Duodenal mucosa (tissue), 2 donors: ENCODE data around the gene KLC1.

Experiments
- H3K27ac ChIP-seq: one replicate; pipeline ENCODE4 v1.7.0; 2013; ENCODE audit warnings: low read depth, low read length
- H3K27me3 ChIP-seq, 2 donors: one replicate each; pipeline ENCODE4 v1.7.0; 2013; ENCODE audit warnings: low read length in 2 of 2, control low read depth in 1 of 2; ENCODE audit not compliant: insufficient read depth in 2 of 2, control insufficient read depth in 1 of 2
- H3K36me3 ChIP-seq, 2 donors: one replicate each; pipeline ENCODE4 v1.7.0; 2013; ENCODE audit warnings: low read length in 2 of 2, control low read depth in 1 of 2; ENCODE audit not compliant: insufficient read depth in 2 of 2, control insufficient read depth in 1 of 2
- H3K4me1 ChIP-seq, 2 donors: one replicate each; pipeline ENCODE4 v1.7.0; 2013; ENCODE audit warnings: low read length in 2 of 2, control low read depth in 1 of 2; ENCODE audit not compliant: insufficient read depth in 2 of 2, control insufficient read depth in 1 of 2
- H3K4me3 ChIP-seq, 2 donors: one replicate each; pipeline ENCODE4 v1.7.0; 2013; ENCODE audit warnings: low read length in 2 of 2, low read depth in 1 of 2
- H3K9ac ChIP-seq, 2 donors: one replicate each; pipeline ENCODE4 v1.7.0; 2013; ENCODE audit warnings: low read length in 2 of 2, low read depth in 1 of 2
- H3K9me3 ChIP-seq, 2 donors: one replicate each; pipeline ENCODE4 v1.7.0; 2013; ENCODE audit warnings: low read length in 2 of 2, control low read depth in 1 of 2; ENCODE audit not compliant: control insufficient read depth in 1 of 2

Gene KLC1

GRCh38 chr14:103700753-103701490 lies 71.9 kb downstream of the KLC1 start:
- H3K4me1 ChIP-seq, result peaks cover 11 to 19% of the 10 kb centered on the region in 2 donors
- H3K27ac ChIP-seq, result no peak overlapping the region
- H3K9ac ChIP-seq, result no peak overlapping the region
- H3K4me3 ChIP-seq, result no peak overlapping the region
- H3K36me3 ChIP-seq, result peaks cover 13 to 61% of the 10 kb centered on the region in 2 donors
- H3K27me3 ChIP-seq, result no peaks in the 10 kb centered on the region
- H3K9me3 ChIP-seq, result no peaks in the 10 kb centered on the region

DNA sequence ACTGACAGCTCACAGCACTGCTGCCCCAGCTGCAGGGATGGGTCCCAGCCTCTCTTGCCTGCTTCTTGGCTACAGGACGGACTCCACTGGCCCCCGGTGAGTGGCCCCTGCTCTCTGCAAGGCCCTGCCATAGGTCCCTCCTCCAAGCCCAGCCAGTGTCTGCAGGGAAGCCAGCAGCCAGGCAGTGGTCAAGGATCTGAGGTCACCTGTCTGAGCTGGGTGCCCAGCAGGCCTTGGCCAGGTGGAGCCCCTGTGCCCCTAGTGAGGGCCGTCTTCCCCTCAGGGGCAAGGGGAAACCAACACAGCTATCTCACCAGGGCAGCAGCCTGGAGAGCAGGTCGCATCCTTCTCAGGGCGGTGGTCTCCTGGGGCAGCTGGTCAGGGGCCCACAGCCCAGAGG lies 73.1 kb downstream of the KLC1 start:
- H3K27me3 ChIP-seq, result no peaks in the 10 kb centered on the region
- no peak overlapping the region for H3K9ac ChIP-seq
- no peak overlapping the region for H3K27ac ChIP-seq
- H3K4me1 ChIP-seq, result peaks cover 9 to 11% of the 10 kb centered on the region in 2 donors
- no peaks in the 10 kb centered on the region for H3K9me3 ChIP-seq
- H3K4me3 ChIP-seq, result no peak overlapping the region
- peaks cover 9 to 66% of the 10 kb centered on the region in 2 donors for H3K36me3 ChIP-seq

DNA sequence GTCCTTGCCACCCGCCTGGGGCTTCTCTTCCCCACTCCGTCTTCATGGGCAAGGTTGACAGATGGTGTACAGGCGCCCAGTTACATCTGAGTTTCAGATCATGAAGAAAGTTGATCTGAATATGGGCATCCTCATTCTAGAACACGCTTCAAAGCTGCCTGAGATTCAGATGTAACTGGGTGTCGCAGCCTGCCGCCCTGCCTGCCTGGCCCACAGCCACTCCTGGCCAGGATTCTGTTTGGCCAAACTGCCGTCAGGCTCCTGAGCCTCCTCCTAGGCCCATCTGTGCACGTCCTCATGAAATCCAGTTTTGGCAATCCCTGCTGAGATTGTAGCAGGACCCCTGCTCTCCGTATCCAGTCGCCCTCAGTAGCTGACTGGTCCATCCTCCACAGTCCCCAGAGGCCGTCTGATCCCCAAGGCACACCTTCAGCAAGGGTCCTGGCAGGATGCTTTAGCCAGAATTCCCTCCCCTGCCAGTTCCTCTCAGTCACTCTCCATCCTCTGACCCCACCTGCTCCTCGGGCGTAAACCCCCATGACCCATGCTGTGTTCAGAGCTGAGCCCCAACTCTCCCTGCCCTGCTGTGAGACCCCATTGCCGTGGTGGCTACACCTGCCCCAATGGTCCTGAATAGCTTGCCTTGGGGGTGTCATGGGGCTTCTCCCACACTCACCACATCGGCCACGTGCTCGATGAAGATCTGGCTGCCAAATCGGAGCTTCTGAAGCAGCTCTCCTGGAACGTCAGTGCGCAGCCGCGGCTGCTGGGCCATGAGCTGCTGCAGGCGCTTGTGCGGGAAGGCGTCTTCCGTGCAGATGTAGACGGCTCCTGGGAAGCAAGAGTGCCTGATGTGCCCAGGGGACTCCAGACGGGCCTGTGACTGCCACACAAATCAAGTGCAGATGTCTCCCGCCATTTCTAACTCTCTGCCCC lies 73.8 kb downstream of the KLC1 start:
- no peaks in the 10 kb centered on the region for H3K27me3 ChIP-seq
- no peaks in the 10 kb centered on the region for H3K9me3 ChIP-seq
- no peak overlapping the region for H3K4me3 ChIP-seq
- H3K4me1 ChIP-seq, result peaks cover 5 to 10% of the 10 kb centered on the region in 2 donors
- no peak overlapping the region for H3K9ac ChIP-seq
- H3K27ac ChIP-seq, result no peak overlapping the region
- peaks cover 5 to 68% of the 10 kb centered on the region in 2 donors for H3K36me3 ChIP-seq

- H3K27ac ChIP-seq, result no peak overlapping the region
- H3K36me3 ChIP-seq, result peaks cover 5 to 76% of the 10 kb centered on the region in 2 donors
- H3K4me1 ChIP-seq, result peaks cover 0 to 1% of the 10 kb centered on the region in 2 donors
- no peak overlapping the region for H3K4me3 ChIP-seq
- no peaks in the 10 kb centered on the region for H3K9me3 ChIP-seq
- H3K27me3 ChIP-seq, result no peaks in the 10 kb centered on the region
- no peak overlapping the region for H3K9ac ChIP-seq
These were observed 74.7 kb downstream of the KLC1 start for GRCh38 chr14:103703433-103704385.

DNA sequence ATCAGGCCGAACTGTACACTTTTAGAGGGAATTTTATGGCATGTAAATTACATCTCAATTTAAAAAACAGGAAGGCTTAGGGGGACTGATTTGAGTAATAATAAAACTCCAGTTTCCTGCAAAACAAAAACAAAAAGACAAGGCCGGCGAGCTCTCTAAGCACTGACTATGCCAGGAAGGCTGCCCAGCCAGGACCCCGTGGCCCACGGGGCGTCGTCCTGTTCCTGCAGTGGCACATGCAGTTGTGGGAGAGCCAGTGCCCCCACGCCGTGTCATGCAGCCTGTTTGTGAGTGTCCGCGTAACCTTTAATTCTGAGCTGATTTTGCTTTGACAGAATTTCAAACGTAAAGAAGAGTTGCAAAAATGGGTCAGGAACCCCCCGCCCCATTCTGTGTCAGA lies 75.7 kb downstream of the KLC1 start:
- no peaks in the 10 kb centered on the region for H3K9me3 ChIP-seq
- no peak overlapping the region for H3K27ac ChIP-seq
- H3K4me3 ChIP-seq, result no peak overlapping the region
- no peaks in the 10 kb centered on the region for H3K4me1 ChIP-seq
- no peaks in the 10 kb centered on the region for H3K27me3 ChIP-seq
- peaks cover 5 to 75% of the 10 kb centered on the region in 2 donors for H3K36me3 ChIP-seq
- H3K9ac ChIP-seq, result no peak overlapping the region

GRCh38 chr14:103705118-103705503 lies 76.1 kb downstream of the KLC1 start:
- Histone ChIP-seq H3K9ac (no peak overlapping the region), H3K36me3 (peaks cover 5 to 71% of the 10 kb centered on the region in 2 donors), H3K4me1 (peaks cover 0 to 1% of the 10 kb centered on the region in 2 donors), H3K4me3 (no peak overlapping the region), H3K27me3 (no peaks in the 10 kb centered on the region), H3K27ac (no peak overlapping the region), H3K9me3 (no peaks in the 10 kb centered on the region)

DNA sequence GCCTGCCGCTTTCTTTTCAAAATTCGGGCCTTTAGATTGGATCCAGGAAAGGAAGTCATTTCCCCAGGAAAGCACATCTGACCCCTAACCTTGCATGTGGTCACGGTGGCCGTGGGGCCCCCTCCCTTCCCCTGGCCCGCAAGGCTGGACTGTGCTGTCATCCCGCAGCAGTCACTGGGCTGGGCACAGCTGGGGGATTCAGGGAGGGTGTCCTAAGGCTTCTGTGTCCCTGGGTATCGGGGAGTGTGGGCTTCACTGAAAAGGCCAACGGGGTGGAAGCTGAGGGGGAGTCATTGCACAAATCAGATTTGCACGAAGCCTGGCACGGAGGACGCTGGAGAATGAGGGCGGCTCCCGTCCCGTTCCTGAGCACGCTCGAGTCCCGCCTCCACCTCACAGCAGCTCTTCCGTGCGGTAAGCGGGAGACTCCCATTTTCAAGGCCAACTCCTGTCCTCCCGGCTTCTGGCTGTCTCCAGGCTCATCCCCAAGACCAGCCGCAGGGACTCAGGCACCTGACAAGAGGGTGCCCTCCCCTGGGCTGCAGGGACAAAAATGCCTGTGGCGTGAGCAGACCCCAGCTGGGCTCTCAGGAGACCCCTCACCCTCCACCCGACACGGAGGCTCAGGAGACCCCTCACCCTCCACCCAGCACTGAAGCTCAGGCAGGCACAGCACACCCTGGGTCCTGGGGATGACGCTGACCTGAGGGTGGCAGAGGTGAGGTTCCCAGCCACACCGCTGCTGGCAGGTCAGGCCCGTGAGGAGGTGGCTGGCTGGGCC lies 76.7 kb downstream of the KLC1 start:
- Histone ChIP-seq H3K27me3 (no peaks in the 10 kb centered on the region), H3K4me3 (no peak overlapping the region), H3K9me3 (no peaks in the 10 kb centered on the region), H3K4me1 (peaks cover 2 to 3% of the 10 kb centered on the region in 2 donors), H3K36me3 (peaks cover 5 to 69% of the 10 kb centered on the region in 2 donors), H3K9ac (no peak overlapping the region), H3K27ac (no peak overlapping the region)

- Histone ChIP-seq H3K36me3 (peaks cover 5 to 64% of the 10 kb centered on the region in 2 donors), H3K4me1 (peaks cover 12% of the 10 kb centered on the region in 2 donors), H3K9me3 (no peaks in the 10 kb centered on the region), H3K27me3 (no peaks in the 10 kb centered on the region), H3K27ac (no peak overlapping the region), H3K4me3 (no peak overlapping the region), H3K9ac (no peak overlapping the region)
These were observed 77.7 kb downstream of the KLC1 start for GRCh38 chr14:103706551-103707328.
